Spleen (tissue), 11 donors: Measurements from ENCODE around the gene FEN1. TPM values are rescaled to one million over a fixed set of nuclear protein-coding genes. Genes with fewer than 3 reads are reported as not detected.

Experiments
- DNase-seq: peaks from one replicate; pipeline ENCODE4 v3.0.0-alpha.2; 2020
- H3K27ac ChIP-seq, 8 donors: fragments of 200-600 bp; sonication (generic) in 7 of 8; 1 replicate in 4 of 8; 2 replicates in 4 of 8; pipeline versions ENCODE4 v1.5.0 to v1.8.0; 2016 to 2021; ENCODE audit warnings: inconsistent platforms in 4 of 8, mild to moderate bottlenecking in 4 of 8, moderate library complexity in 1 of 8
- H3K27me3 ChIP-seq, 7 donors: fragments of 200-600 bp; sonication (generic) in 6 of 7; replicated peaks in 1 of 7; 1 replicate in 4 of 7; 2 replicates in 3 of 7; pipeline versions ENCODE4 v1.5.0 to v1.8.0; 2016 to 2021; ENCODE audit warnings: inconsistent platforms in 3 of 7, mild to moderate bottlenecking in 1 of 7
- H3K36me3 ChIP-seq, 6 donors: fragments of 200-600 bp; sonication (generic) in 5 of 6; 1 replicate in 4 of 6; 2 replicates in 2 of 6; pipeline versions ENCODE4 v1.5.0 to v1.8.0; 2016 to 2021; ENCODE audit warnings: inconsistent platforms in 2 of 6
- H3K4me1 ChIP-seq, 6 donors: fragments of 200-600 bp; sonication (generic) in 5 of 6; 1 replicate in 3 of 6; 2 replicates in 3 of 6; pipeline versions ENCODE4 v1.5.0 to v1.8.0; 2016 to 2021; ENCODE audit warnings: inconsistent platforms in 3 of 6
- H3K4me3 ChIP-seq, 8 donors: fragments of 200-600 bp; sonication (generic) in 7 of 8; 1 replicate in 4 of 8; 2 replicates in 4 of 8; pipeline versions ENCODE4 v1.5.0 to v1.8.0; 2016 to 2021; ENCODE audit warnings: inconsistent platforms in 4 of 8, mild to moderate bottlenecking in 4 of 8, moderate library complexity in 2 of 8
- H3K9me3 ChIP-seq, 8 donors: fragments of 200-600 bp; sonication (generic) in 7 of 8; 1 replicate in 4 of 8; 2 replicates in 4 of 8; pipeline versions ENCODE4 v1.5.0 to v1.8.0; 2016 to 2021; ENCODE audit warnings: inconsistent platforms in 4 of 8
- POLR2A ChIP-seq, 3 donors: fragments of 450-650 bp; IDR thresholded peaks; one replicate each; pipeline ENCODE4 v1.5.1; 2017; ENCODE audit warnings: antibody characterized with exemption in 3 of 3, mild to moderate bottlenecking in 1 of 3
- POLR2AphosphoS5 ChIP-seq, 3 donors: sonication (generic); formaldehyde crosslinking; IDR thresholded peaks; one replicate each; pipeline ENCODE4 v1.5.1; 2017; ENCODE audit warnings: antibody characterized with exemption in 3 of 3
- WGBS, 5 donors: extraction: QIAGEN DNeasy Blood & Tissue Kit in 3 of 5; methylation state at CpG; one replicate each; pipeline versions ENCODE4 v1.1.5 to v1.1.7; 2013 to 2018; 5-methylcytosine and 5-hydroxymethylcytosine counted together
- intact Hi-C: fragments of 100-400 bp; cut with DNase I; formaldehyde crosslinking; loops from one replicate; pipeline ENCODE4 v1.15.0; 2023; ENCODE audit warnings: low total_unique reads
- polyA plus RNA-seq, 3 donors: library from polyadenylated mRNA; stranded (reverse); fragments of 200-250 nt; gene quantifications; one replicate each; pipeline ENCODE4 v1.2.1, GENCODE V29; 2013
- total RNA-seq, 7 donors: library from RNA; depleted of rRNA in 3 of 7; stranded (reverse); fragments of >200 nt in 3 of 7; fragmentation: NEBNext Ultra II Directional in 4 of 7; extraction: Animal tissue kit (Norgen Biotek cat#: 25700) in 4 of 7; gene quantifications; one replicate each; pipeline versions ENCODE4 v1.1.0 to v1.2.1, GENCODE V29; 2016 to 2021
- TF ChIP-seq, protein P1 (sequence below), 11 experiments: fragments of 200-600 bp in 7 of 11; fragments of 450-650 bp in 4 of 11; sonication (generic) in 4 of 11; IDR thresholded peaks in 8 of 11; conservative IDR thresholded peaks in 3 of 11; 1 replicate in 7 of 11; 2 replicates in 4 of 11; pipeline versions ENCODE4 v1.4.0 to v1.8.0; 2016 to 2021; ENCODE audit warnings: antibody characterized with exemption in 11 of 11, inconsistent platforms in 4 of 11, mild to moderate bottlenecking in 1 of 11
- donor health status: healthy with polysubstance abuse.
- donor health status: DM: no; HTN: no; CAD: no; lungs with moderate emphysema.
- donor health status: DM: no; HTN: no; CAD: no.
- donor health status: Bipolar disorder and iron deficiency.
- donor health status: healthy.
- donor health status: DM: no; HTN: no; CAD: no.
- donor health status: DM: yes; HTN: yes; CAD: no.

The FEN1 gene
- total and polyA plus RNA-seq, 10 donors, result 7.3 to 17.2 (median 14.8) TPM

- Histone ChIP-seq H3K27me3 (peaks cover 0 to 18% (median 0%) of the 10 kb centered on the region in 7 donors), H3K36me3 (no peaks in the 10 kb centered on the region), H3K4me3 (peak overlapping the region in 7 of 8 donors; percentile 15 to 66 (median 35)), H3K9me3 (no peaks in the 10 kb centered on the region), H3K27ac (peak overlapping the region in 2 of 8 donors; percentile 6 to 15), H3K4me1 (peaks cover 8 to 33% (median 17%) of the 10 kb centered on the region in 6 donors)
- TF ChIP-seq POLR2A (IDR thresholded peaks at IDR 0.05) (no peak), POLR2AphosphoS5 (IDR thresholded peaks at IDR 0.05) (peak in 1 of 3 donors; percentile 48)
- TF ChIP-seq, protein P1, sequence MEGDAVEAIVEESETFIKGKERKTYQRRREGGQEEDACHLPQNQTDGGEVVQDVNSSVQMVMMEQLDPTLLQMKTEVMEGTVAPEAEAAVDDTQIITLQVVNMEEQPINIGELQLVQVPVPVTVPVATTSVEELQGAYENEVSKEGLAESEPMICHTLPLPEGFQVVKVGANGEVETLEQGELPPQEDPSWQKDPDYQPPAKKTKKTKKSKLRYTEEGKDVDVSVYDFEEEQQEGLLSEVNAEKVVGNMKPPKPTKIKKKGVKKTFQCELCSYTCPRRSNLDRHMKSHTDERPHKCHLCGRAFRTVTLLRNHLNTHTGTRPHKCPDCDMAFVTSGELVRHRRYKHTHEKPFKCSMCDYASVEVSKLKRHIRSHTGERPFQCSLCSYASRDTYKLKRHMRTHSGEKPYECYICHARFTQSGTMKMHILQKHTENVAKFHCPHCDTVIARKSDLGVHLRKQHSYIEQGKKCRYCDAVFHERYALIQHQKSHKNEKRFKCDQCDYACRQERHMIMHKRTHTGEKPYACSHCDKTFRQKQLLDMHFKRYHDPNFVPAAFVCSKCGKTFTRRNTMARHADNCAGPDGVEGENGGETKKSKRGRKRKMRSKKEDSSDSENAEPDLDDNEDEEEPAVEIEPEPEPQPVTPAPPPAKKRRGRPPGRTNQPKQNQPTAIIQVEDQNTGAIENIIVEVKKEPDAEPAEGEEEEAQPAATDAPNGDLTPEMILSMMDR (IDR thresholded peaks at IDR 0.05 in 8 of 11, conservative IDR thresholded peaks at IDR 0.05 in 3 of 11), result no peak
- 22 to 41% (median 29%) methylated on average over 25 to 67 of the region's 67 CpGs for WGBS, 5 donors
- DNase-seq, result peak; percentile 89
- intact Hi-C loops, result no loop called here
These were observed 15.2 kb upstream of the FEN1 start for GRCh38 chr11:61777234-61778090.

DNA sequence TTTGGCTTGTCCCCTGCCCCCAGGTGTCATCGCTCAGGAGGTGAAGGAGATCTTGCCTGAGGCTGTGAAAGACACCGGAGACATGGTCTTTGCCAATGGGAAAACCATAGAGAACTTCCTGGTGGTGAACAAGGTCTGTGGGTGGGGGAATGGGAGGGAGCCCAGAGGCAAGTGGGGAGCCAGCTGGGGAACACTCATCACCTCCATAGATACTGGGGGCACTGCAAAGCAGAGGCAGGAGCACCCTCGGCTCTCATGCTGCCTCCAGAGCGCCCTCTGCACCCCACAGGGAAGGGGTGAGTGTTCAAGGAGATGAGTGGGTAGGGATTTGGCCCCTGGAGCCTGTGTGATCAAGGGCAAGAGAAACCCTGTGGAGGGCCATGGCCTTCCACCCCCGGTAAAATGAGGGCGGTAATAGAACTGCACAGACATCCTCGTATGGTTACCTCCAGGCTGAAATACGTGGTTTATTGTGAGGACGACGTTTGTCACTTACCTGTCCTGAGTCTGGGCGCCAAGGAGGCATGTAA is 14.3 kb upstream of the FEN1 start:
- Histone ChIP-seq H3K36me3 (peaks cover 0 to 5% (median 0%) of the 10 kb centered on the region in 6 donors), H3K4me1 (peaks cover 8 to 26% (median 16%) of the 10 kb centered on the region in 6 donors), H3K27ac (no peak overlapping the region), H3K27me3 (peaks cover 0 to 18% (median 0%) of the 10 kb centered on the region in 7 donors), H3K9me3 (no peaks in the 10 kb centered on the region), H3K4me3 (no peak overlapping the region)
- intact Hi-C loops, result no loop called here
- DNase-seq, result no peak
- 85 to 92% (median 86%) methylated on average over 10 to 11 of the region's 11 CpGs for WGBS, 5 donors
- TF ChIP-seq, protein P1 (IDR thresholded peaks at IDR 0.05 in 8 of 11, conservative IDR thresholded peaks at IDR 0.05 in 3 of 11), result no peak
- TF ChIP-seq POLR2A (IDR thresholded peaks at IDR 0.05) (no peak), POLR2AphosphoS5 (IDR thresholded peaks at IDR 0.05) (no peak)

DNA sequence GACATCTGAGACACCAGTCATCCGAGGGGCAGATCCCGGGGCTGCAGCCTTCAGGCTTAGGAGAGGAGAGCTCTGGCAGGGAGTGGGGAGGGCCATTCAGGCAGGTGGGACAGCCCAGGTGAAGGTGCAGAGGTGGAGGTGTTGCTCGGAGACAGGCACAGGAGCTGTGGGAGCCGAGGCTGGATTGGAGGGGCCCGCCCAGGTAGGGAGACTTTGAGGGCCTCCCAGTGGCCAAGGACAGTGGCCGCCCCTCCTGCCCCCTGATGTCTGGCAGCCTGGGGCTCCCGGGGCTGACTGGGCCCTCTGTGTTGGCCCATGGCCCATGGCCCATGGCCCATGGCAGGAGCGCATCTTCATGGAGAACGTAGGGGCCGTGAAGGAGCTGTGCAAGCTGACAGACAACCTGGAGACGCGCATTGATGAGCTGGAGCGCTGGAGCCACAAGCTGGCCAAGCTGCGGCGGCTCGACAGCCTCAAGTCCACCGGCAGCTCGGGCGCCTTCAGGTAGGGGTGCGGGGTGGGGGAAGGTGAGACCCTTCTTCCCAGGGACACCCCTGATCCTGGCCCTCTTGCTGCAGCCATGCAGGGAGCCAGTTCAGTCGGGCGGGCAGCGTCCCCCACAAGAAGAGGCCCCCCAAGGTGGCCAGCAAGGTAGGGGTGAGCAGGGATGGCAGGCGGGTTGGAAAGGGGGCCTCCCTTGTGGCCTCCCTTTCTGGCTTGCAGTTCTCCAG is 13.6 kb upstream of the FEN1 start:
- TF ChIP-seq, protein P1 (IDR thresholded peaks at IDR 0.05 in 8 of 11, conservative IDR thresholded peaks at IDR 0.05 in 3 of 11), result no peak
- no peak for DNase-seq
- 89 to 93% (median 92%) methylated on average over 13 to 24 of the region's 24 CpGs for WGBS, 5 donors
- peaks cover 0 to 18% (median 0%) of the 10 kb centered on the region in 7 donors for H3K27me3 ChIP-seq
- intact Hi-C loops, result no loop called here
- no peak overlapping the region for H3K4me3 ChIP-seq
- H3K4me1 ChIP-seq, result peaks cover 8 to 26% (median 16%) of the 10 kb centered on the region in 6 donors
- H3K36me3 ChIP-seq, result peaks cover 0 to 12% (median 1%) of the 10 kb centered on the region in 6 donors
- no peak overlapping the region for H3K27ac ChIP-seq
- H3K9me3 ChIP-seq, result no peaks in the 10 kb centered on the region
